H9 (cell line): ENCODE measurements around the gene ANKRD35. TPM values are rescaled to one million over a fixed set of nuclear protein-coding genes. Genes with fewer than 3 reads are reported as not detected.

Experiments
- DNase-seq: peaks from one replicate; pipeline ENCODE4 v3.0.0-alpha.2; 2017
- H2AFZ ChIP-seq: one replicate; pipeline ENCODE4 v1.6.1; 2013; ENCODE audit warnings: mild to moderate bottlenecking, low read length, control low read depth, moderate library complexity
- H2AK5ac ChIP-seq: 2 replicates; pipeline ENCODE4 v1.6.1; 2013; ENCODE audit warnings: low read length, control low read depth, mixed read lengths; ENCODE audit not compliant: insufficient read length
- H2BK120ac ChIP-seq: one replicate; pipeline ENCODE4 v1.6.1; 2013; ENCODE audit warnings: low read depth, mild to moderate bottlenecking, low read length, control low read depth, inconsistent platforms; ENCODE audit not compliant: poor library complexity, severe bottlenecking
- H2BK12ac ChIP-seq: 2 replicates; pipeline ENCODE4 v1.6.1; 2013; ENCODE audit warnings: low read length, control low read depth, mixed read lengths, low read depth; ENCODE audit not compliant: insufficient read length
- H2BK15ac ChIP-seq: 2 replicates; pipeline ENCODE4 v1.6.1; 2013; ENCODE audit warnings: low read depth, low read length, control low read depth
- H2BK20ac ChIP-seq: one replicate; pipeline ENCODE4 v1.6.1; 2013; ENCODE audit warnings: low read depth, mild to moderate bottlenecking, low read length, control low read depth, inconsistent platforms; ENCODE audit not compliant: poor library complexity, severe bottlenecking
- H2BK5ac ChIP-seq: 2 replicates; pipeline ENCODE4 v1.6.1; 2013; ENCODE audit warnings: low read length, control low read depth, mixed read lengths; ENCODE audit not compliant: insufficient read length
- H3K14ac ChIP-seq: 2 replicates; pipeline ENCODE4 v1.6.1; 2013; ENCODE audit warnings: low read length, control low read depth; ENCODE audit not compliant: insufficient read depth
- H3K18ac ChIP-seq: 2 replicates; pipeline ENCODE4 v1.6.1; 2013; ENCODE audit warnings: low read depth, mild to moderate bottlenecking, mixed read lengths, low read length, control low read depth; ENCODE audit not compliant: insufficient read length
- H3K23ac ChIP-seq: 2 replicates; pipeline ENCODE4 v1.6.1; 2013; ENCODE audit warnings: low read length, control low read depth, mixed read lengths, low read depth; ENCODE audit not compliant: insufficient read length
- H3K23me2 ChIP-seq: 2 replicates; pipeline ENCODE4 v1.6.1; 2013; ENCODE audit warnings: low read depth, mild to moderate bottlenecking, mixed read lengths, low read length, control low read depth; ENCODE audit not compliant: insufficient read length, poor library complexity, severe bottlenecking
- H3K27ac ChIP-seq: 2 replicates; pipeline ENCODE4 v1.5.1; 2013; ENCODE audit warnings: low read length, control low read depth, mixed read lengths, low read depth; ENCODE audit not compliant: insufficient read length
- H3K27me3 ChIP-seq: 2 replicates; pipeline ENCODE4 v1.6.1; 2013; ENCODE audit warnings: low read length, control low read depth, inconsistent platforms; ENCODE audit not compliant: insufficient read depth
- H3K4ac ChIP-seq: 2 replicates; pipeline ENCODE4 v1.6.1; 2013; ENCODE audit warnings: low read depth, mild to moderate bottlenecking, control low read depth, inconsistent platforms, low read length, moderate library complexity
- H3K4me1 ChIP-seq: 2 replicates; pipeline ENCODE4 v1.6.1; 2013; ENCODE audit warnings: low read length, control low read depth, inconsistent platforms; ENCODE audit not compliant: insufficient read depth
- H3K4me2 ChIP-seq: 2 replicates; pipeline ENCODE4 v1.6.1; 2013; ENCODE audit warnings: low read length, control low read depth, mixed read lengths; ENCODE audit not compliant: insufficient read length, insufficient read depth
- H3K56ac ChIP-seq: 2 replicates; pipeline ENCODE4 v1.6.1; 2013; ENCODE audit warnings: low read depth, mild to moderate bottlenecking, mixed read lengths, low read length, control low read depth; ENCODE audit not compliant: insufficient read length
- H3K79me1 ChIP-seq: 2 replicates; pipeline ENCODE4 v1.6.1; 2013; ENCODE audit warnings: low read depth, mild to moderate bottlenecking, moderate library complexity, low read length, control low read depth, inconsistent platforms; ENCODE audit not compliant: insufficient read depth, poor library complexity, severe bottlenecking
- H3K79me2 ChIP-seq: 2 replicates; pipeline ENCODE4 v1.6.1; 2013; ENCODE audit warnings: low read length, control low read depth, inconsistent platforms; ENCODE audit not compliant: insufficient read depth
- H3K9ac ChIP-seq: 2 replicates; pipeline ENCODE4 v1.6.1; 2013; ENCODE audit warnings: low read length, control low read depth, mixed read lengths; ENCODE audit not compliant: insufficient read length; ENCODE audit errors: extremely low read depth
- H3K9me3 ChIP-seq: one replicate; pipeline ENCODE4 v1.6.1; 2013; ENCODE audit warnings: low read depth, low read length, inconsistent platforms; ENCODE audit not compliant: control insufficient read depth
- H3T11ph ChIP-seq: one replicate; pipeline ENCODE4 v1.6.1; 2013; ENCODE audit warnings: mild to moderate bottlenecking, low read length, control low read depth, inconsistent platforms
- H4K20me1 ChIP-seq: one replicate; pipeline ENCODE4 v1.6.1; 2013; ENCODE audit not compliant: control insufficient read depth, insufficient read length, insufficient read depth
- H4K5ac ChIP-seq: 2 replicates; pipeline ENCODE4 v1.6.1; 2013; ENCODE audit warnings: low read depth, mild to moderate bottlenecking, mixed read lengths, low read length, control low read depth; ENCODE audit not compliant: insufficient read length
- H4K8ac ChIP-seq: replicated peaks from 2 replicates; pipeline ENCODE4 v1.6.1; 2013; ENCODE audit warnings: low read length, control low read depth, mixed read lengths, low read depth; ENCODE audit not compliant: insufficient read length
- H4K91ac ChIP-seq: 2 replicates; pipeline ENCODE4 v1.6.1; 2013; ENCODE audit warnings: low read depth, mild to moderate bottlenecking, moderate library complexity, mixed read lengths, low read length, control low read depth; ENCODE audit not compliant: insufficient read length
- H3K27ac Mint-ChIP-seq, 3 experiments: 2 replicates in 2 of 3; 3 replicates in 1 of 3; pipeline ENCODE4 v1.8.0; 2020 to 2021; ENCODE audit warnings: mixed read lengths in 3 of 3, mild to moderate bottlenecking in 1 of 3, moderate library complexity in 1 of 3
- H3K27me3 Mint-ChIP-seq: 2 replicates; pipeline ENCODE4 v1.8.0; 2021; ENCODE audit warnings: low read depth, mild to moderate bottlenecking, moderate library complexity, mixed read lengths
- H3K36me3 Mint-ChIP-seq, 3 experiments: 2 replicates in 2 of 3; 3 replicates in 1 of 3; pipeline ENCODE4 v1.8.0; 2020 to 2021; ENCODE audit warnings: low read depth in 3 of 3, mixed read lengths in 3 of 3; ENCODE audit not compliant: insufficient read depth in 1 of 3
- H3K4me1 Mint-ChIP-seq, 2 experiments: 2 replicates each; pipeline ENCODE4 v1.8.0; 2020; ENCODE audit warnings: mixed read lengths in 2 of 2
- H3K4me3 Mint-ChIP-seq, 2 experiments: 2 replicates in 1 of 2; 3 replicates in 1 of 2; pipeline ENCODE4 v1.8.0; 2020 to 2021; ENCODE audit warnings: mild to moderate bottlenecking in 2 of 2, mixed read lengths in 2 of 2, moderate library complexity in 1 of 2
- H3K9me3 Mint-ChIP-seq, 2 experiments: 2 replicates in 1 of 2; 3 replicates in 1 of 2; pipeline ENCODE4 v1.8.0; 2020; ENCODE audit warnings: mild to moderate bottlenecking in 2 of 2, mixed read lengths in 2 of 2, moderate library complexity in 1 of 2
- CTCF ChIP-seq: fragments of 200-600 bp; sonication (generic); conservative IDR thresholded peaks from 3 replicates; pipeline ENCODE4 v1.8.0; 2021; ENCODE audit warnings: antibody characterized with exemption, mild to moderate bottlenecking
- WGBS: extraction: QIAGEN DNeasy Blood & Tissue Kit; methylation state at CpG from one replicate; pipeline ENCODE4 v1.1.7; 2013; ENCODE audit warnings: missing lambda C conversion rate, low lambda C conversion rate, mixed read lengths; ENCODE audit not compliant: insufficient read length; ENCODE audit errors: extremely low coverage; 5-methylcytosine and 5-hydroxymethylcytosine counted together
- total RNA-seq: library from RNA; stranded (reverse); gene quantifications from 2 replicates; pipeline ENCODE4 v1.2.1, GENCODE V29; 2021

The ANKRD35 gene
- total RNA-seq, 1 experiment from 2014 or later, result 0.28 TPM

- Histone ChIP-seq H3K23ac (no peak overlapping the region), H3K27ac (no peak overlapping the region), H3K27me3 (no peaks in the 10 kb centered on the region; the same call in 1 of the 2 replicates), H3K14ac (no peak overlapping the region), H3K79me1 (no peaks in the 10 kb centered on the region), H3K56ac (no peak overlapping the region), H2BK5ac (no peak overlapping the region), H3K4me2 (no peak overlapping the region), H2BK20ac (no peak overlapping the region), H2AFZ (no peak overlapping the region), H2AK5ac (no peak overlapping the region), H3K79me2 (no peaks in the 10 kb centered on the region), H3K23me2 (no peaks in the 10 kb centered on the region), H2BK12ac (no peak overlapping the region), H4K91ac (no peak overlapping the region), H4K5ac (no peak overlapping the region), H3K18ac (no peak overlapping the region), H3K4me1 (peaks cover 7% of the 10 kb centered on the region), H2BK15ac (no peak overlapping the region), H2BK120ac (no peak overlapping the region), H3T11ph (no peak overlapping the region), H4K8ac (no peak overlapping the region), H3K9ac (no peak overlapping the region), H3K9me3 (no peaks in the 10 kb centered on the region), H4K20me1 (no peaks in the 10 kb centered on the region), H3K4ac (no peak overlapping the region)
- no peak overlapping the region for H3K4me3 Mint-ChIP-seq
- DNase-seq, result no peak
- H3K27ac Mint-ChIP-seq, result no peak overlapping the region
- peaks cover 40% of the 10 kb centered on the region for H3K27me3 Mint-ChIP-seq
- H3K36me3 Mint-ChIP-seq, result no peaks in the 10 kb centered on the region
- TF ChIP-seq CTCF, result no peak
- no CpG with 5 or more reads among the region's 7 CpGs for WGBS
- no peaks in the 10 kb centered on the region for H3K9me3 Mint-ChIP-seq
- H3K4me1 Mint-ChIP-seq, result peaks cover 31 to 37% of the 10 kb centered on the region in 2 experiments
Measured at GRCh38 chr1:145877923-145878486, 7.7 kb downstream of the ANKRD35 start.
